ENCODE results near the gene RXRA. TPM values are rescaled to one million over a fixed set of nuclear protein-coding genes. Genes with fewer than 3 reads are reported as not detected.

RXRA gene
- total and polyA plus RNA-seq, 2 of the 13 experiments (the other 11 are each of a cell fraction or from before 2014, with no cell fraction given): 18.9 to 29.2 TPM

DNA sequence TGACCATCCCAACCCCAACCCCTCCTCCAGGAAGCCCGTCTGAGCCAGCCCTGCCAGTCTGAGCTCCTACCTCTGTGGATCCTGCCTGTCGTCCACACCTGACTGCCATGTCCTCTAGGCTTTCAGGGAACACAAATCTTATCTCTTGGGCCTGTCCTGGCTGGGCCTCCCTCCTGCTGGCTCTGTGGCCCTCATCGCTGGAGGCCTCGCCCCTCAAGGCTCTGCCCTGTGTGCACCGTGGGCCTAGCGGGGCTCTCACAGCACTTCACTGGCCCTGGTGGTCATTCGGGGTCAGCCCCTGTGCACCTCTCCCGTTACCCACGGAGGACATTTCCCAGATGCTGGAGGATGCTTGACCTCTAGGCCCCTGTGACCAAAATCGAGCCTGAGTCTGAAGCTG lies 133.3 kb downstream of the RXRA start:
- Histone ChIP-seq H3K9me3 (ENCODE audit: low read length) (no peaks in the 10 kb centered on the region), H3K27me3 (ENCODE audit: control insufficient read depth in 1 of 2, insufficient read depth in 2 of 2, low read length in 2 of 2) (peaks cover 2 to 46% of the 10 kb centered on the region in 2 experiments; a peak in 4 of 5 replicates), H4K20me1 (ENCODE audit: insufficient read depth, low read length) (no peaks in the 10 kb centered on the region), H3K9ac (ENCODE audit: insufficient read depth, low read depth, low read length) (no peak overlapping the region), H3K27ac (ENCODE audit: extremely low read length, insufficient read depth, low read length) (no peak overlapping the region), H3K4me3 (replicated peaks in 1 of 3; ENCODE audit: insufficient read depth in 1 of 3, low read depth in 2 of 3, low read length in 3 of 3) (no peak overlapping the region), H3K4me2 (ENCODE audit: low read depth, low read length) (no peak overlapping the region), H3K79me2 (ENCODE audit: insufficient read depth, low read length) (no peaks in the 10 kb centered on the region), H3K36me3 (replicated peaks in 1 of 2; ENCODE audit: control insufficient read depth in 1 of 2, insufficient read depth in 2 of 2, low read length in 2 of 2) (no peaks in the 10 kb centered on the region), H2AFZ (ENCODE audit: low read length) (no peak overlapping the region), H3K4me1 (ENCODE audit: insufficient read depth, low read length) (no peaks in the 10 kb centered on the region)
- BruUV-seq (replicated peaks): no TSS peak
- POLR2A ChIA-PET: no interaction called here
- FAIRE-seq (no peak), DNase-seq (ENCODE audit: low spot score) (no peak), ATAC-seq (no peak)
- in situ Hi-C loops (cut with HindIII; ENCODE audit: extremely low pct_ligation_motif_present, low pct_unique_long_range_greater_than_20kb): loop anchor here (10.0 kb wide), 1 partner anchor 275 kb away; no protein-coding TSS in a partner anchor
- intact Hi-C loops (cut with micrococcal nuclease; ENCODE audit: unreplicated experiment): no loop called here
- CTCF ChIA-PET (ENCODE audit: low intra/inter-chr PET ratio, low total read pairs): no interaction called here
- WGBS (ENCODE audit: low lambda C conversion rate): 47% methylated on average over 5 of the region's 10 CpGs
- TF ChIP-seq ZNF205 (CRISPR knock-in tag; IDR thresholded peaks at IDR 0.05): no peak
- TF ChIP-seq NONO (IDR thresholded peaks at IDR 0.05): no peak
- TF ChIP-seq NONO (CRISPR knock-in tag; conservative IDR thresholded peaks at IDR 0.05): no peak
- TF ChIP-seq ZNF432 (CRISPR knock-in tag; IDR thresholded peaks at IDR 0.05; ENCODE audit: borderline replicate concordance): no peak
- TF ChIP-seq PHF21A (CRISPR knock-in tag; IDR thresholded peaks at IDR 0.05): no peak
- no peak for TF ChIP-seq ZNF34 (CRISPR knock-in tag; IDR thresholded peaks at IDR 0.05; ENCODE audit: borderline replicate concordance)
- TF ChIP-seq, protein P1, sequence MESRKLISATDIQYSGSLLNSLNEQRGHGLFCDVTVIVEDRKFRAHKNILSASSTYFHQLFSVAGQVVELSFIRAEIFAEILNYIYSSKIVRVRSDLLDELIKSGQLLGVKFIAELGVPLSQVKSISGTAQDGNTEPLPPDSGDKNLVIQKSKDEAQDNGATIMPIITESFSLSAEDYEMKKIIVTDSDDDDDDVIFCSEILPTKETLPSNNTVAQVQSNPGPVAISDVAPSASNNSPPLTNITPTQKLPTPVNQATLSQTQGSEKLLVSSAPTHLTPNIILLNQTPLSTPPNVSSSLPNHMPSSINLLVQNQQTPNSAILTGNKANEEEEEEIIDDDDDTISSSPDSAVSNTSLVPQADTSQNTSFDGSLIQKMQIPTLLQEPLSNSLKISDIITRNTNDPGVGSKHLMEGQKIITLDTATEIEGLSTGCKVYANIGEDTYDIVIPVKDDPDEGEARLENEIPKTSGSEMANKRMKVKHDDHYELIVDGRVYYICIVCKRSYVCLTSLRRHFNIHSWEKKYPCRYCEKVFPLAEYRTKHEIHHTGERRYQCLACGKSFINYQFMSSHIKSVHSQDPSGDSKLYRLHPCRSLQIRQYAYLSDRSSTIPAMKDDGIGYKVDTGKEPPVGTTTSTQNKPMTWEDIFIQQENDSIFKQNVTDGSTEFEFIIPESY (CRISPR knock-in tag; IDR thresholded peaks at IDR 0.05): no peak
- no peak for TF ChIP-seq AHR (CRISPR knock-in tag; IDR thresholded peaks at IDR 0.05)
- no peak for TF ChIP-seq TAF15 (IDR thresholded peaks at IDR 0.05; ENCODE audit: low read depth, low read length, poor library complexity, severe bottlenecking)
- no peak for TF ChIP-seq ZNF136 (CRISPR knock-in tag; IDR thresholded peaks at IDR 0.05; ENCODE audit: low read depth)
- no peak for TF ChIP-seq ZNF253 (CRISPR knock-in tag; IDR thresholded peaks at IDR 0.05; ENCODE audit: borderline replicate concordance)
- no peak for TF ChIP-seq ZNF567 (CRISPR knock-in tag; IDR thresholded peaks at IDR 0.05; ENCODE audit: borderline replicate concordance)
- no peak for TF ChIP-seq ZNF329 (CRISPR knock-in tag; IDR thresholded peaks at IDR 0.05; ENCODE audit: low read depth)
- no peak for TF ChIP-seq ZNF773 (CRISPR knock-in tag; IDR thresholded peaks at IDR 0.05; ENCODE audit: borderline replicate concordance)
- TF ChIP-seq, protein P2, sequence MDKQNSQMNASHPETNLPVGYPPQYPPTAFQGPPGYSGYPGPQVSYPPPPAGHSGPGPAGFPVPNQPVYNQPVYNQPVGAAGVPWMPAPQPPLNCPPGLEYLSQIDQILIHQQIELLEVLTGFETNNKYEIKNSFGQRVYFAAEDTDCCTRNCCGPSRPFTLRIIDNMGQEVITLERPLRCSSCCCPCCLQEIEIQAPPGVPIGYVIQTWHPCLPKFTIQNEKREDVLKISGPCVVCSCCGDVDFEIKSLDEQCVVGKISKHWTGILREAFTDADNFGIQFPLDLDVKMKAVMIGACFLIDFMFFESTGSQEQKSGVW (CRISPR knock-in tag; IDR thresholded peaks at IDR 0.05; ENCODE audit: borderline replicate concordance): no peak
- TF ChIP-seq ZNF572 (CRISPR knock-in tag; IDR thresholded peaks at IDR 0.05): no peak
- no peak for TF ChIP-seq HCFC1 (IDR thresholded peaks at IDR 0.05; ENCODE audit: low read depth, low read length)
- no peak for TF ChIP-seq KDM5B (CRISPR knock-in tag; IDR thresholded peaks at IDR 0.05; ENCODE audit: borderline replicate concordance)
- TF ChIP-seq ARNTL (CRISPR knock-in tag; IDR thresholded peaks at IDR 0.05): no peak
